HEK293 (cell line): ENCODE results near the gene GLCCI1.
A peak's percentile ranks its signal among the peaks of the same experiment; 100 is the strongest.

Experiments used
- CTCF ChIA-PET: fragments of 350-600 bp; formaldehyde crosslinking; extraction: SDS; loops from one replicate; lab custom pipeline; 2021; ENCODE audit warnings: antibody characterized with exemption; lab: Yijun Ruan, JAX
- POLR2A ChIA-PET: fragments of 300-600 bp; formaldehyde crosslinking; extraction: SDS; loops from one replicate; lab custom pipeline; 2020; ENCODE audit warnings: antibody characterized with exemption, inconsistent platforms; lab: Yijun Ruan, JAX
- H3K27ac ChIP-seq: fragments of 200-500 bp; sonication (Bioruptor generic); 2 replicates; pipeline ENCODE4 v1.5.1; 2014; ENCODE audit warnings: low read depth, low read length, control low read depth, inconsistent platforms; ENCODE audit errors: extremely low read depth
- H3K36me3 ChIP-seq, 2 experiments: fragments of 200-500 bp in 1 of 2; sonication (Bioruptor generic) in 1 of 2; 1 replicate in 1 of 2; 2 replicates in 1 of 2; pipeline ENCODE4 v1.5.1; 2014 to 2017; ENCODE audit warnings: inconsistent platforms in 2 of 2, low read length in 2 of 2; ENCODE audit not compliant: control insufficient read depth in 2 of 2, insufficient read depth in 1 of 2
- H3K4me1 ChIP-seq: fragments of 200-500 bp; sonication (Bioruptor generic); 2 replicates; pipeline ENCODE4 v1.5.1; 2014; ENCODE audit warnings: mild to moderate bottlenecking, low read length, inconsistent platforms; ENCODE audit not compliant: control insufficient read depth, insufficient read depth
- H3K4me3 ChIP-seq: 2 replicates; pipeline ENCODE4 v1.5.1; 2011; ENCODE audit warnings: low read depth, mild to moderate bottlenecking, control low read depth, low read length, moderate library complexity
- H3K9me3 ChIP-seq: fragments of 200-500 bp; sonication (Bioruptor generic); 2 replicates; pipeline ENCODE4 v1.5.1; 2014; ENCODE audit warnings: low read depth, low read length, inconsistent platforms; ENCODE audit not compliant: control insufficient read depth, insufficient read depth
- GLI4 ChIP-seq: fragments of 450-650 bp; formaldehyde crosslinking; IDR thresholded peaks from 2 replicates; pipeline ENCODE4 v1.5.1; 2016; ENCODE audit warnings: missing biosample characterization, missing genetic modification characterization
- GLIS2 ChIP-seq: fragments of 450-650 bp; formaldehyde crosslinking; IDR thresholded peaks from 2 replicates; pipeline ENCODE4 v1.5.1; 2016; ENCODE audit warnings: missing biosample characterization, missing genetic modification characterization
- IKZF3 ChIP-seq: fragments of 450-650 bp; IDR thresholded peaks from 2 replicates; pipeline ENCODE4 v1.5.0; 2018; ENCODE audit warnings: missing biosample characterization, mild to moderate bottlenecking, missing genetic modification characterization, moderate library complexity
- KLF9 ChIP-seq: fragments of 450-650 bp; formaldehyde crosslinking; IDR thresholded peaks from 2 replicates; pipeline ENCODE4 v1.5.1; 2016; ENCODE audit warnings: missing biosample characterization, missing genetic modification characterization, low read depth
- MZF1 ChIP-seq: fragments of 450-650 bp; formaldehyde crosslinking; IDR thresholded peaks from 2 replicates; pipeline ENCODE4 v1.5.1; 2017; ENCODE audit warnings: missing biosample characterization, missing genetic modification characterization, borderline replicate concordance
- SP3 ChIP-seq: fragments of 450-650 bp; formaldehyde crosslinking; IDR thresholded peaks from 2 replicates; pipeline ENCODE4 v1.5.1; 2016; ENCODE audit warnings: missing biosample characterization, missing genetic modification characterization
- TCF7L2 ChIP-seq: IDR thresholded peaks from 2 replicates; pipeline ENCODE4 v1.6.1; 2011; ENCODE audit warnings: low read depth, mild to moderate bottlenecking, inconsistent platforms, low read length, moderate library complexity, borderline replicate concordance
- YY1 ChIP-seq: fragments of 450-650 bp; formaldehyde crosslinking; IDR thresholded peaks from 2 replicates; pipeline ENCODE4 v1.5.1; 2018; ENCODE audit warnings: missing biosample characterization, missing genetic modification characterization
- ZNF10 ChIP-seq: fragments of 450-650 bp; formaldehyde crosslinking; IDR thresholded peaks from 2 replicates; pipeline ENCODE4 v1.5.1; 2017; ENCODE audit warnings: missing biosample characterization, missing genetic modification characterization
- ZNF121 ChIP-seq: fragments of 450-650 bp; formaldehyde crosslinking; IDR thresholded peaks from 2 replicates; pipeline ENCODE4 v1.5.1; 2016; ENCODE audit warnings: missing biosample characterization, missing genetic modification characterization
- ZNF16 ChIP-seq: fragments of 450-650 bp; formaldehyde crosslinking; IDR thresholded peaks from 2 replicates; pipeline ENCODE4 v1.5.1; 2016; ENCODE audit warnings: low read depth, missing biosample characterization, missing genetic modification characterization
- ZNF394 ChIP-seq: fragments of 450-650 bp; formaldehyde crosslinking; IDR thresholded peaks from 2 replicates; pipeline ENCODE4 v1.5.1; 2016; ENCODE audit warnings: missing biosample characterization, missing genetic modification characterization, mild to moderate bottlenecking, moderate library complexity, borderline replicate concordance
- ZNF423 ChIP-seq: fragments of 450-650 bp; formaldehyde crosslinking; IDR thresholded peaks from 2 replicates; pipeline ENCODE4 v1.5.1; 2016; ENCODE audit warnings: missing biosample characterization, missing genetic modification characterization
- ZNF501 ChIP-seq: fragments of 450-650 bp; formaldehyde crosslinking; IDR thresholded peaks from 2 replicates; pipeline ENCODE4 v1.5.1; 2016; ENCODE audit warnings: missing biosample characterization, missing genetic modification characterization
- ZNF561 ChIP-seq: fragments of 450-650 bp; IDR thresholded peaks from 2 replicates; pipeline ENCODE4 v1.5.1; 2018; ENCODE audit warnings: missing biosample characterization, missing genetic modification characterization, borderline replicate concordance
- ZNF571 ChIP-seq: fragments of 450-650 bp; formaldehyde crosslinking; IDR thresholded peaks from 2 replicates; pipeline ENCODE4 v1.5.0; 2017; ENCODE audit warnings: missing biosample characterization, missing genetic modification characterization
- ZNF623 ChIP-seq: fragments of 450-650 bp; formaldehyde crosslinking; IDR thresholded peaks from 2 replicates; pipeline ENCODE4 v1.5.1; 2016; ENCODE audit warnings: missing biosample characterization, missing genetic modification characterization
- ZNF626 ChIP-seq: fragments of 450-650 bp; sonication (Bioruptor Pico); formaldehyde crosslinking; IDR thresholded peaks from 2 replicates; pipeline ENCODE4 v1.5.1; 2018; ENCODE audit warnings: missing biosample characterization, missing genetic modification characterization, inconsistent platforms
- ZNF670 ChIP-seq: fragments of 450-650 bp; formaldehyde crosslinking; IDR thresholded peaks from 2 replicates; pipeline ENCODE4 v1.5.1; 2016; ENCODE audit warnings: missing biosample characterization, missing genetic modification characterization, low read depth
- ZNF701 ChIP-seq: fragments of 450-650 bp; formaldehyde crosslinking; IDR thresholded peaks from 2 replicates; pipeline ENCODE4 v1.5.1; 2016; ENCODE audit warnings: missing biosample characterization, missing genetic modification characterization
- ZNF704 ChIP-seq: fragments of 450-650 bp; formaldehyde crosslinking; IDR thresholded peaks from 2 replicates; pipeline ENCODE4 v1.5.1; 2016; ENCODE audit warnings: missing biosample characterization, missing genetic modification characterization
- ZNF776 ChIP-seq: fragments of 450-650 bp; formaldehyde crosslinking; IDR thresholded peaks from 2 replicates; pipeline ENCODE4 v1.5.0; 2017; ENCODE audit warnings: missing biosample characterization, missing genetic modification characterization, borderline replicate concordance
- ZSCAN23 ChIP-seq: fragments of 450-650 bp; formaldehyde crosslinking; IDR thresholded peaks from 2 replicates; pipeline ENCODE4 v1.5.1; 2016; ENCODE audit warnings: missing biosample characterization, missing genetic modification characterization
- ZXDB ChIP-seq: fragments of 450-650 bp; formaldehyde crosslinking; IDR thresholded peaks from 2 replicates; pipeline ENCODE4 v1.5.1; 2016; ENCODE audit warnings: missing biosample characterization, missing genetic modification characterization
- TF ChIP-seq, protein P1 (sequence below): fragments of 450-650 bp; IDR thresholded peaks from 2 replicates; pipeline ENCODE4 v1.5.1; 2018; ENCODE audit warnings: missing biosample characterization, mild to moderate bottlenecking, missing genetic modification characterization
- TF ChIP-seq, protein P2 (sequence below): fragments of 450-650 bp; formaldehyde crosslinking; IDR thresholded peaks from 2 replicates; pipeline ENCODE4 v1.5.1; 2016; ENCODE audit warnings: missing biosample characterization, missing genetic modification characterization
- TF ChIP-seq, protein P3 (sequence below): fragments of 450-650 bp; formaldehyde crosslinking; optimal IDR thresholded peaks from 2 replicates; pipeline ENCODE3; 2016; ENCODE audit warnings: missing biosample characterization, mild to moderate bottlenecking, missing genetic modification characterization
- TF ChIP-seq, protein P4 (sequence below): sonication (generic); formaldehyde crosslinking; IDR thresholded peaks from 2 replicates; pipeline ENCODE4 v1.8.1; 2022; ENCODE audit warnings: mild to moderate bottlenecking, moderate library complexity, missing genetic modification reagents
- TF ChIP-seq, protein P5 (sequence below): fragments of 450-650 bp; IDR thresholded peaks from 2 replicates; pipeline ENCODE4 v1.5.1; 2018; ENCODE audit warnings: missing biosample characterization, missing genetic modification characterization

GLCCI1 gene

DNA sequence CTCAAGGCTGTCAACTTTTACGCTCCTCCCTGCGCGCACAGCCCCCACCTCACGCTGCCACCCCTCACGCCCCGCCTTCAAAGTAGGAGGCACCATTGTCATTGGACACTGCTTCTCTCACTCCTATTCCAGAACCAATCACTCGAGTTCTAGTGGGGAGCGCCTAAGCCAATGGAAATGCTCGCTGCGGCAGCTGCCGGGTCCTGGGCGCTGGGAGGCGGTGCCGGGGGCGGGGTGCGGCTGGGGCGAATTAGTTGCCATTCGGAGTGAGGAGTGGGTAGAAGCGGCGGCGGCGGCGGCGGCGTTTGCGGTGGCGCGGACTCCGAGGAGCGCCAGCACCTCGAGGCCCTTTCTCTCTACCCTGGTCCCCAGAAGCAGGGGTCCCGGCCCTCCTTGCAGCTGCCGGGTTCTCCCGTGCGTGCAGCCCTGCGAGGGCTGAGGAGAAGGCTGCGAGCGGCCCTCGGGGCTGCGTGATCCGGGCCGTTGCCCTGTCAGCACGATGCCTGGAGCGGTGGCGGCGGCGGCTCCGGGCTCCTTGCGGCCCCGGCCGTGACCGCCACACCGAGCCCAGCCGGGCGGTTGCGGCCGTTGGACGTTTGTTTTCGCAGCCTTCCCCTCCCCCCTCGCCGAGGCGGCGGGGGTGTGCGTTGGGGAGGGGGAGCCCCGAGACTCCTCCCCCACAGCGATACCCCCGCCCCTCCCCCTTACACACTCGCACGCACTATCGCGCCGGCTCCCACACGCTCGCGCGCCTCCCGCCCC lies at the start of gene GLCCI1:
Gene GLCCI1, plus strand, starts transcription at position 253 of the 762 bp plus-strand sequence. CDS start 555 bp downstream, outside the sequence.
- Histone ChIP-seq H3K27ac (peak within 1 kb of the TSS; percentile 99), H3K9me3 (no peaks in the 10 kb centered on the region), H3K4me1 (peaks cover 3% of the 10 kb centered on the region), H3K4me3 (peak within 1 kb of the TSS; percentile 94), H3K36me3 (no peaks in the 10 kb centered on the region)
- ChIA-PET CTCF (no interaction called here), POLR2A (interaction anchor here (1.1 kb wide), 1 partner anchor 8 kb away, joined by 3 read pairs; no protein-coding TSS in a partner anchor)
- TF ChIP-seq ZNF121 (tag by site-specific recombination) (no peak), ZNF501 (tag by site-specific recombination) (peak; percentile 71), SP3 (peak; percentile 93), ZNF623 (tag by site-specific recombination) (no peak), MZF1 (no peak), ZNF701 (no peak), ZNF571 (no peak), ZNF423 (tag by site-specific recombination) (no peak), ZXDB (tag by site-specific recombination) (peak; percentile 65), ZNF10 (0 out of 2 replicates have a peak, but pooled peaks have one; percentile 36), GLI4 (tag by site-specific recombination) (no peak), TCF7L2 (no peak), IKZF3 (tag by site-specific recombination) (no peak), ZNF394 (no peak), ZNF626 (no peak), ZNF16 (tag by site-specific recombination) (no peak), KLF9 (tag by site-specific recombination) (peak; percentile 75), ZSCAN23 (tag by site-specific recombination) (no peak), ZNF670 (no peak), ZNF704 (tag by site-specific recombination) (no peak), GLIS2 (tag by site-specific recombination) (peak; percentile 69), YY1 (tag by site-specific recombination) (peak; percentile 43; the same call in 1 of the 2 replicates), ZNF561 (tag by site-specific recombination) (no peak), ZNF776 (tag by site-specific recombination) (no peak)
- TF ChIP-seq, protein P1, sequence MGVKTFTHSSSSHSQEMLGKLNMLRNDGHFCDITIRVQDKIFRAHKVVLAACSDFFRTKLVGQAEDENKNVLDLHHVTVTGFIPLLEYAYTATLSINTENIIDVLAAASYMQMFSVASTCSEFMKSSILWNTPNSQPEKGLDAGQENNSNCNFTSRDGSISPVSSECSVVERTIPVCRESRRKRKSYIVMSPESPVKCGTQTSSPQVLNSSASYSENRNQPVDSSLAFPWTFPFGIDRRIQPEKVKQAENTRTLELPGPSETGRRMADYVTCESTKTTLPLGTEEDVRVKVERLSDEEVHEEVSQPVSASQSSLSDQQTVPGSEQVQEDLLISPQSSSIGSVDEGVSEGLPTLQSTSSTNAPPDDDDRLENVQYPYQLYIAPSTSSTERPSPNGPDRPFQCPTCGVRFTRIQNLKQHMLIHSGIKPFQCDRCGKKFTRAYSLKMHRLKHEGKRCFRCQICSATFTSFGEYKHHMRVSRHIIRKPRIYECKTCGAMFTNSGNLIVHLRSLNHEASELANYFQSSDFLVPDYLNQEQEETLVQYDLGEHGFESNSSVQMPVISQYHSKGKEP (tag by site-specific recombination) = no peak
- TF ChIP-seq, protein P2, sequence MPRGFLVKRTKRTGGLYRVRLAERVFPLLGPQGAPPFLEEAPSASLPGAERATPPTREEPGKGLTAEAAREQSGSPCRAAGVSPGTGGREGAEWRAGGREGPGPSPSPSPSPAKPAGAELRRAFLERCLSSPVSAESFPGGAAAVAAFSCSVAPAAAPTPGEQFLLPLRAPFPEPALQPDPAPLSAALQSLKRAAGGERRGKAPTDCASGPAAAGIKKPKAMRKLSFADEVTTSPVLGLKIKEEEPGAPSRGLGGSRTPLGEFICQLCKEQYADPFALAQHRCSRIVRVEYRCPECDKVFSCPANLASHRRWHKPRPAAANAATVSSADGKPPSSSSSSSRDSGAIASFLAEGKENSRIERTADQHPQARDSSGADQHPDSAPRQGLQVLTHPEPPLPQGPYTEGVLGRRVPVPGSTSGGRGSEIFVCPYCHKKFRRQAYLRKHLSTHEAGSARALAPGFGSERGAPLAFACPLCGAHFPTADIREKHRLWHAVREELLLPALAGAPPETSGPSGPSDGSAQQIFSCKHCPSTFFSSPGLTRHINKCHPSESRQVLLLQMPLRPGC (tag by site-specific recombination) = no peak
- TF ChIP-seq, protein P3, sequence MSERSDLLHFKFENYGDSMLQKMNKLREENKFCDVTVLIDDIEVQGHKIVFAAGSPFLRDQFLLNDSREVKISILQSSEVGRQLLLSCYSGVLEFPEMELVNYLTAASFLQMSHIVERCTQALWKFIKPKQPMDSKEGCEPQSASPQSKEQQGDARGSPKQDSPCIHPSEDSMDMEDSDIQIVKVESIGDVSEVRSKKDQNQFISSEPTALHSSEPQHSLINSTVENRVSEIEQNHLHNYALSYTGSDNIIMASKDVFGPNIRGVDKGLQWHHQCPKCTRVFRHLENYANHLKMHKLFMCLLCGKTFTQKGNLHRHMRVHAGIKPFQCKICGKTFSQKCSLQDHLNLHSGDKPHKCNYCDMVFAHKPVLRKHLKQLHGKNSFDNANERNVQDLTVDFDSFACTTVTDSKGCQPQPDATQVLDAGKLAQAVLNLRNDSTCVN (tag by site-specific recombination) = peak; percentile 69
- TF ChIP-seq, protein P4, sequence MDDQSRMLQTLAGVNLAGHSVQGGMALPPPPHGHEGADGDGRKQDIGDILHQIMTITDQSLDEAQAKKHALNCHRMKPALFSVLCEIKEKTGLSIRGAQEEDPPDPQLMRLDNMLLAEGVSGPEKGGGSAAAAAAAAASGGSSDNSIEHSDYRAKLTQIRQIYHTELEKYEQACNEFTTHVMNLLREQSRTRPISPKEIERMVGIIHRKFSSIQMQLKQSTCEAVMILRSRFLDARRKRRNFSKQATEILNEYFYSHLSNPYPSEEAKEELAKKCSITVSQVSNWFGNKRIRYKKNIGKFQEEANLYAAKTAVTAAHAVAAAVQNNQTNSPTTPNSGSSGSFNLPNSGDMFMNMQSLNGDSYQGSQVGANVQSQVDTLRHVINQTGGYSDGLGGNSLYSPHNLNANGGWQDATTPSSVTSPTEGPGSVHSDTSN = peak; percentile 94
- TF ChIP-seq, protein P5, sequence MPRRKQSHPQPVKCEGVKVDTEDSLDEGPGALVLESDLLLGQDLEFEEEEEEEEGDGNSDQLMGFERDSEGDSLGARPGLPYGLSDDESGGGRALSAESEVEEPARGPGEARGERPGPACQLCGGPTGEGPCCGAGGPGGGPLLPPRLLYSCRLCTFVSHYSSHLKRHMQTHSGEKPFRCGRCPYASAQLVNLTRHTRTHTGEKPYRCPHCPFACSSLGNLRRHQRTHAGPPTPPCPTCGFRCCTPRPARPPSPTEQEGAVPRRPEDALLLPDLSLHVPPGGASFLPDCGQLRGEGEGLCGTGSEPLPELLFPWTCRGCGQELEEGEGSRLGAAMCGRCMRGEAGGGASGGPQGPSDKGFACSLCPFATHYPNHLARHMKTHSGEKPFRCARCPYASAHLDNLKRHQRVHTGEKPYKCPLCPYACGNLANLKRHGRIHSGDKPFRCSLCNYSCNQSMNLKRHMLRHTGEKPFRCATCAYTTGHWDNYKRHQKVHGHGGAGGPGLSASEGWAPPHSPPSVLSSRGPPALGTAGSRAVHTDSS (tag by site-specific recombination) = 0 out of 2 replicates have a peak, but pooled peaks have one; percentile 12
